Stimulated activated CD4-positive, alpha-beta T cell treated with anti-CD3 and anti-CD28 coated beads, TNF-alpha, amount 100 ng/mL, for 24 hours (primary cell): Measurements from ENCODE around the gene ZBTB40.

ENCODE experiments used
- DNase-seq, 3 experiments: peaks; one replicate each; pipeline ENCODE4 v3.0.0-alpha.2; 2020; ENCODE audit warnings: low read depth in 3 of 3

Gene ZBTB40

GRCh38 chr1:22557341-22557950 lies 105.8 kb downstream of the ZBTB40 start:
- DNase-seq = no peak

- DNase-seq = no peak
Measured at GRCh38 chr1:22562584-22563583, 111.2 kb downstream of the ZBTB40 start, which contains the start of gene EPHA8. EPHA8 (plus strand) TSS chr1:22563489; CDS start chr1:22563636, 147 bp downstream.

GRCh38 chr1:22563671-22564602 lies 112.3 kb downstream of the ZBTB40 start:
- DNase-seq = no peak

GRCh38 chr1:22566161-22566560 lies 114.5 kb downstream of the ZBTB40 start:
- DNase-seq = no peak

- DNase-seq = no peak
Measured at GRCh38 chr1:22567197-22567596, 115.5 kb downstream of the ZBTB40 start.

- no peak for DNase-seq
Measured at GRCh38 chr1:22567994-22568393, 116.3 kb downstream of the ZBTB40 start.

- DNase-seq = no peak
Measured at GRCh38 chr1:22569269-22569668, 117.6 kb downstream of the ZBTB40 start.

GRCh38 chr1:22570140-22570909 lies 118.7 kb downstream of the ZBTB40 start:
- DNase-seq = no peak

- DNase-seq = no peak
Measured at GRCh38 chr1:22572818-22573217, 121.2 kb downstream of the ZBTB40 start.

- no peak for DNase-seq
Measured at GRCh38 chr1:22573237-22573636, 121.6 kb downstream of the ZBTB40 start.

GRCh38 chr1:22575532-22576149 lies 124.0 kb downstream of the ZBTB40 start:
- no peak for DNase-seq

GRCh38 chr1:22576150-22576544 lies 124.5 kb downstream of the ZBTB40 start:
- DNase-seq = no peak

GRCh38 chr1:22576617-22577016 lies 125.0 kb downstream of the ZBTB40 start:
- DNase-seq = no peak

GRCh38 chr1:22578732-22579361 lies 127.2 kb downstream of the ZBTB40 start:
- DNase-seq = no peak

GRCh38 chr1:22579541-22580155 lies 128.0 kb downstream of the ZBTB40 start:
- DNase-seq = no peak
